HCT116 (cell line): ENCODE measurements around the gene CKM. TPM values are rescaled to one million over a fixed set of nuclear protein-coding genes. Genes with fewer than 3 reads are reported as not detected.

Experiments used
- ATAC-seq: fragments of 200-7000 bp; cut with Tn5 transposase; 2 replicates; pipeline ENCODE4 v1.9.1; 2020; ENCODE audit warnings: mild to moderate bottlenecking, moderate library complexity
- BruUV-seq: library from RNA; stranded (reverse); fragments of 400-500 nt; replicated peaks from 2 replicates; lab custom pipeline; 2021; lab: Mats Ljungman, UMichigan
- CTCF ChIA-PET: fragments of 300-600 bp; sonication (Branson Sonifier 250); formaldehyde crosslinking; loops from one replicate; lab custom pipeline; 2021; ENCODE audit warnings: antibody characterized with exemption; lab: Charles Lee
- POLR2A ChIA-PET: fragments of 300-600, 350-600 bp; sonication (Branson Sonifier 250); formaldehyde crosslinking; loops from one replicate; lab custom pipeline; 2021; ENCODE audit warnings: antibody characterized with exemption; lab: Charles Lee
- RAD21 ChIA-PET, 2 experiments: fragments of 300-600 bp; sonication (Branson Sonifier 250); formaldehyde crosslinking; loops; one replicate each; lab custom pipeline; 2023; ENCODE audit warnings: low total read pairs in 2 of 2; ENCODE audit not compliant: uncharacterized antibody in 2 of 2, unreplicated experiment in 2 of 2, low non-redundant PET in 1 of 2; lab: Charles Lee
- DNase-seq: peaks from one replicate; pipeline ENCODE4 v3.0.0-alpha.2; 2010; ENCODE audit warnings: low read depth, low spot score
- H2AFZ ChIP-seq: fragments of 200-600 bp; shearing (Covaris generic), sonication (generic); 2 replicates; pipeline ENCODE4 v1.6.1; 2017; ENCODE audit warnings: low read depth, mixed run types, mixed read lengths, antibody characterized with exemption, low read length; ENCODE audit not compliant: poor library complexity, severe bottlenecking
- H3K27ac ChIP-seq: 2 replicates; pipeline ENCODE4 v1.5.1; 2012; ENCODE audit warnings: low read depth, low read length
- H3K27me3 ChIP-seq: fragments of 200-600 bp; sonication (generic); 2 replicates; pipeline ENCODE4 v1.6.1; 2016; ENCODE audit warnings: mixed run types, low read length, mixed read lengths; ENCODE audit not compliant: insufficient read depth
- H3K36me3 ChIP-seq, 2 experiments: fragments of 200-500 bp in 1 of 2; fragments of 200-600 bp in 1 of 2; sonication (Bioruptor generic) in 1 of 2; sonication (generic) in 1 of 2; 2 replicates each; pipeline versions ENCODE4 v1.5.1 to v1.6.1; 2014 to 2016; ENCODE audit warnings: low read length in 2 of 2, inconsistent platforms in 1 of 2, mixed read lengths in 1 of 2, mixed run types in 1 of 2; ENCODE audit not compliant: insufficient read depth in 2 of 2, control insufficient read depth in 1 of 2
- H3K4me1 ChIP-seq, 2 experiments: fragments of 200-600 bp in 1 of 2; sonication (generic) in 1 of 2; 2 replicates each; pipeline versions ENCODE4 v1.5.1 to v1.6.1; 2012 to 2017; ENCODE audit warnings: low read length in 2 of 2, inconsistent platforms in 1 of 2, mild to moderate bottlenecking in 1 of 2, mixed read lengths in 1 of 2, mixed run types in 1 of 2, moderate library complexity in 1 of 2; ENCODE audit not compliant: insufficient read depth in 2 of 2, control insufficient read depth in 1 of 2
- H3K4me2 ChIP-seq: fragments of 200-600 bp; sonication (generic); 2 replicates; pipeline ENCODE4 v1.6.1; 2017; ENCODE audit warnings: mixed run types, low read length, mixed read lengths
- H3K4me3 ChIP-seq, 2 experiments: fragments of 200-600 bp in 1 of 2; sonication (generic) in 1 of 2; replicated peaks in 1 of 2; 2 replicates each; pipeline ENCODE4 v1.5.1; 2011 to 2016; ENCODE audit warnings: low read length in 2 of 2, control low read depth in 1 of 2, low read depth in 1 of 2, mild to moderate bottlenecking in 1 of 2, mixed read lengths in 1 of 2, mixed run types in 1 of 2
- H3K79me2 ChIP-seq: fragments of 200-600 bp; sonication (generic); 2 replicates; pipeline ENCODE4 v1.6.1; 2017; ENCODE audit warnings: mild to moderate bottlenecking, mixed run types, low read length, moderate library complexity, mixed read lengths; ENCODE audit not compliant: insufficient read depth
- H3K9ac ChIP-seq: fragments of 200-600 bp; sonication (generic); 2 replicates; pipeline ENCODE4 v1.6.1; 2016; ENCODE audit warnings: low read length, mixed read lengths
- H3K9me2 ChIP-seq: fragments of 200-600 bp; sonication (generic), shearing (Covaris generic); 2 replicates; pipeline ENCODE4 v1.6.1; 2017; ENCODE audit warnings: mixed run types, mild to moderate bottlenecking, moderate library complexity; ENCODE audit not compliant: insufficient read depth
- H3K9me3 ChIP-seq, 2 experiments: fragments of 200-500 bp in 1 of 2; fragments of 200-600 bp in 1 of 2; sonication (Bioruptor generic) in 1 of 2; sonication (generic) in 1 of 2; 2 replicates each; pipeline ENCODE4 v1.6.1; 2014 to 2017; ENCODE audit warnings: low read length in 2 of 2, mixed read lengths in 2 of 2, inconsistent platforms in 1 of 2, low read depth in 1 of 2, mild to moderate bottlenecking in 1 of 2, mixed run types in 1 of 2, moderate library complexity in 1 of 2; ENCODE audit not compliant: control insufficient read depth in 1 of 2, insufficient read depth in 1 of 2
- H4K20me1 ChIP-seq: fragments of 200-600 bp; sonication (generic), shearing (Covaris generic); 2 replicates; pipeline ENCODE4 v1.6.1; 2017; ENCODE audit warnings: mixed run types, mild to moderate bottlenecking, moderate library complexity; ENCODE audit not compliant: insufficient read depth
- CBX3 ChIP-seq: IDR thresholded peaks from 2 replicates; pipeline ENCODE4 v1.6.1; 2012; ENCODE audit warnings: low read depth
- EGR1 ChIP-seq: IDR thresholded peaks from 2 replicates; pipeline ENCODE4 v1.6.1; 2012; ENCODE audit warnings: low read depth
- ELF1 ChIP-seq: IDR thresholded peaks from 2 replicates; pipeline ENCODE4 v1.6.1; 2012; ENCODE audit warnings: low read depth, borderline replicate concordance
- FOSL1 ChIP-seq: IDR thresholded peaks from 2 replicates; pipeline ENCODE4 v1.6.1; 2012; ENCODE audit warnings: low read depth
- SRF ChIP-seq: IDR thresholded peaks from 2 replicates; pipeline ENCODE4 v1.6.1; 2012; ENCODE audit warnings: low read depth
- TCF7L2 ChIP-seq: IDR thresholded peaks from 2 replicates; pipeline ENCODE4 v1.7.0; 2011; ENCODE audit warnings: borderline replicate concordance, inconsistent platforms; ENCODE audit not compliant: insufficient read depth, insufficient read length; ENCODE audit errors: extremely low read depth
- ZFX ChIP-seq: fragments of 450-650 bp; IDR thresholded peaks from 2 replicates; pipeline ENCODE4 v1.6.1; 2017
- intact Hi-C: fragments of 100-400 bp; cut with micrococcal nuclease; formaldehyde crosslinking; loops from 2 replicates; pipeline ENCODE4 v1.10.0; 2022
- total RNA-seq: library from RNA; stranded (reverse); gene quantifications from one replicate; pipeline ENCODE4 v1.2.1, GENCODE V29; 2021; ENCODE audit not compliant: unreplicated experiment
- TF ChIP-seq, protein P1 (sequence below): IDR thresholded peaks from 2 replicates; pipeline ENCODE4 v1.6.1; 2012; ENCODE audit warnings: low read depth
- TF ChIP-seq, protein P2 (sequence below), 3 experiments: fragments of 200-600 bp in 1 of 3; sonication (generic) in 1 of 3; IDR thresholded peaks in 2 of 3; conservative IDR thresholded peaks in 1 of 3; 2 replicates each; pipeline ENCODE4 v1.5.1; 2012 to 2017; ENCODE audit warnings: low read depth in 2 of 3, low read length in 2 of 3, antibody characterized with exemption in 1 of 3, borderline replicate concordance in 1 of 3, control low read depth in 1 of 3, mild to moderate bottlenecking in 1 of 3, mixed read lengths in 1 of 3, mixed run types in 1 of 3, moderate library complexity in 1 of 3; ENCODE audit not compliant: insufficient read depth in 1 of 3

The CKM gene
- total RNA-seq, 1 experiment from 2014 or later, result not detected

DNA sequence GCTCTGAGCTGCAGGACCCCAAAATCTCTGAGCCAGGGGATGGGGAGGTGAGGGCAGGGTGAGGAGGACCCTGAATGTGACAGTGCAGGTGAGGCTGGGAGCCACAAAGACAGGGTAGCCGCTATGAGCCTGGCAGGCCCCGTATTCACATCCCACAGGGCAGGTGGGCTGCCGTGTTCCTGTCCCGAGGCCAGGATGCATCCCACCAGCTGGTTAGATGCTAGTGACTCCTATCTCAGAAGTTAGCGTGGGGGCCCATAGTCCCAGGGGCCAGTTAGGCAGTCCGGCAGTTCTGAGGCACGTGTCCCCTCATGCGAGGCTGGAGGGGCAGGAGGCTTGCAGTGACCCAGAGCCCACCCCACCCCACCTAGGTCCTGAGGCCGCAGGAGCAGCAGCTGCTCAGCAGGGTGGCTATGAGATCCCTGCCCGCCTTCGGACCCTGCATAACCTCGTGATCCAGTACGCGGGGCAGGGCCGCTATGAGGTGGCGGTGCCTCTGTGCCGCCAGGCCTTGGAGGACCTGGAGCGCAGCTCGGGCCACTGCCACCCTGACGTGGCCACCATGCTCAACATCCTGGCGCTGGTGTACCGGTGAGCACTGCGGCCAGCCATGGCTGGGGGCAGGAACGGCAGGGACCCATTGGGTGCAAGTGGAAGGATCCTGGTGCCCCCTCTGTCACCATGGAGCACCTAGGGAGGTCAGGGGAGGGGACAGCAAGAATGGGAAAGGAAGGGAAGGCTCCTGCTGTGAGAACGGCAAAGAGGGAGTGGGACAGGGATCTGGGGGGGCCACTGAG, 25.1 kb upstream of the CKM start:
- Histone ChIP-seq H3K4me1 (peaks cover 11 to 15% of the 10 kb centered on the region in 2 experiments; a peak in 3 of 4 replicates), H3K27ac (no peak overlapping the region; the same call in 1 of the 2 replicates), H2AFZ (no peak overlapping the region), H3K9me2 (no peaks in the 10 kb centered on the region), H3K27me3 (no peaks in the 10 kb centered on the region), H3K4me3 (no peak overlapping the region), H3K9ac (no peak overlapping the region), H4K20me1 (no peaks in the 10 kb centered on the region), H3K4me2 (no peak overlapping the region), H3K36me3 (peaks cover 10 to 12% of the 10 kb centered on the region in 2 experiments; a peak in 3 of 4 replicates), H3K9me3 (no peaks in the 10 kb centered on the region), H3K79me2 (0 out of 2 replicates have a peak, but pooled peaks cover 3% of the 10 kb centered on the region)
- no TSS peak for BruUV-seq
- ChIA-PET RAD21 (no interaction called here), POLR2A (no interaction called here), CTCF (no interaction called here)
- DNase-seq (no peak), ATAC-seq (no peak)
- intact Hi-C loops, result no loop called here
- TF ChIP-seq TCF7L2 (no peak), SRF (no peak), EGR1 (no peak)

DNA sequence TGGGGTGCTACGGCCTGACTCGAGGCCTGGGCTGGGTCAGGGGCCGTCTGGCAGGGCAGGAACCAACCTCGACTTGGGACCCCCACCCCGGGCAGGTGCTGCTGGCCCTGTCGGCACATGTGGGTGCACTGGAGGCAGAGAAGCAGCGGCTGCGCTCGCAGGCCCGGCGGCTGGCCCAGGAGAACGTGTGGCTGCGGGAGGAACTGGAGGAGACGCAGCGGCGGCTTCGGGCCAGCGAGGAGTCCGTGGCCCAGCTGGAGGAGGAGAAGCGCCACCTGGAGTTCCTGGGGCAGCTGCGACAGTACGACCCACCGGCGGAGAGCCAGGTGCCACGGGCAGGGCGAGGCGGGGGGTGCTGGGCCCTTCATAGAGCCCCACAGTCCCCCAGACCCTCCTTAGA, 23.8 kb upstream of the CKM start:
- Histone ChIP-seq H3K27ac (no peak overlapping the region), H3K79me2 (0 out of 2 replicates have a peak, but pooled peaks cover 3% of the 10 kb centered on the region), H3K27me3 (no peaks in the 10 kb centered on the region), H3K4me2 (no peak overlapping the region), H4K20me1 (no peaks in the 10 kb centered on the region), H3K9me2 (no peaks in the 10 kb centered on the region), H3K9me3 (no peaks in the 10 kb centered on the region), H3K4me3 (no peak overlapping the region), H2AFZ (no peak overlapping the region), H3K4me1 (peaks cover 11 to 18% of the 10 kb centered on the region in 2 experiments; a peak in 3 of 4 replicates), H3K9ac (no peak overlapping the region), H3K36me3 (peaks cover 5 to 8% of the 10 kb centered on the region in 2 experiments; a peak in 3 of 4 replicates)
- ChIA-PET CTCF (no interaction called here), POLR2A (no interaction called here), RAD21 (no interaction called here)
- intact Hi-C loops, result no loop called here
- no peak for ATAC-seq
- no peak for DNase-seq
- TF ChIP-seq FOSL1 (no peak), ELF1 (no peak), ZFX (no peak), CBX3 (no peak), SRF (no peak)
- TF ChIP-seq, protein P1, sequence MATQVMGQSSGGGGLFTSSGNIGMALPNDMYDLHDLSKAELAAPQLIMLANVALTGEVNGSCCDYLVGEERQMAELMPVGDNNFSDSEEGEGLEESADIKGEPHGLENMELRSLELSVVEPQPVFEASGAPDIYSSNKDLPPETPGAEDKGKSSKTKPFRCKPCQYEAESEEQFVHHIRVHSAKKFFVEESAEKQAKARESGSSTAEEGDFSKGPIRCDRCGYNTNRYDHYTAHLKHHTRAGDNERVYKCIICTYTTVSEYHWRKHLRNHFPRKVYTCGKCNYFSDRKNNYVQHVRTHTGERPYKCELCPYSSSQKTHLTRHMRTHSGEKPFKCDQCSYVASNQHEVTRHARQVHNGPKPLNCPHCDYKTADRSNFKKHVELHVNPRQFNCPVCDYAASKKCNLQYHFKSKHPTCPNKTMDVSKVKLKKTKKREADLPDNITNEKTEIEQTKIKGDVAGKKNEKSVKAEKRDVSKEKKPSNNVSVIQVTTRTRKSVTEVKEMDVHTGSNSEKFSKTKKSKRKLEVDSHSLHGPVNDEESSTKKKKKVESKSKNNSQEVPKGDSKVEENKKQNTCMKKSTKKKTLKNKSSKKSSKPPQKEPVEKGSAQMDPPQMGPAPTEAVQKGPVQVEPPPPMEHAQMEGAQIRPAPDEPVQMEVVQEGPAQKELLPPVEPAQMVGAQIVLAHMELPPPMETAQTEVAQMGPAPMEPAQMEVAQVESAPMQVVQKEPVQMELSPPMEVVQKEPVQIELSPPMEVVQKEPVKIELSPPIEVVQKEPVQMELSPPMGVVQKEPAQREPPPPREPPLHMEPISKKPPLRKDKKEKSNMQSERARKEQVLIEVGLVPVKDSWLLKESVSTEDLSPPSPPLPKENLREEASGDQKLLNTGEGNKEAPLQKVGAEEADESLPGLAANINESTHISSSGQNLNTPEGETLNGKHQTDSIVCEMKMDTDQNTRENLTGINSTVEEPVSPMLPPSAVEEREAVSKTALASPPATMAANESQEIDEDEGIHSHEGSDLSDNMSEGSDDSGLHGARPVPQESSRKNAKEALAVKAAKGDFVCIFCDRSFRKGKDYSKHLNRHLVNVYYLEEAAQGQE, result no peak
- TF ChIP-seq, protein P2, sequence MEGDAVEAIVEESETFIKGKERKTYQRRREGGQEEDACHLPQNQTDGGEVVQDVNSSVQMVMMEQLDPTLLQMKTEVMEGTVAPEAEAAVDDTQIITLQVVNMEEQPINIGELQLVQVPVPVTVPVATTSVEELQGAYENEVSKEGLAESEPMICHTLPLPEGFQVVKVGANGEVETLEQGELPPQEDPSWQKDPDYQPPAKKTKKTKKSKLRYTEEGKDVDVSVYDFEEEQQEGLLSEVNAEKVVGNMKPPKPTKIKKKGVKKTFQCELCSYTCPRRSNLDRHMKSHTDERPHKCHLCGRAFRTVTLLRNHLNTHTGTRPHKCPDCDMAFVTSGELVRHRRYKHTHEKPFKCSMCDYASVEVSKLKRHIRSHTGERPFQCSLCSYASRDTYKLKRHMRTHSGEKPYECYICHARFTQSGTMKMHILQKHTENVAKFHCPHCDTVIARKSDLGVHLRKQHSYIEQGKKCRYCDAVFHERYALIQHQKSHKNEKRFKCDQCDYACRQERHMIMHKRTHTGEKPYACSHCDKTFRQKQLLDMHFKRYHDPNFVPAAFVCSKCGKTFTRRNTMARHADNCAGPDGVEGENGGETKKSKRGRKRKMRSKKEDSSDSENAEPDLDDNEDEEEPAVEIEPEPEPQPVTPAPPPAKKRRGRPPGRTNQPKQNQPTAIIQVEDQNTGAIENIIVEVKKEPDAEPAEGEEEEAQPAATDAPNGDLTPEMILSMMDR (IDR thresholded peaks at IDR 0.05 in 2 of 3, conservative IDR thresholded peaks at IDR 0.05 in 1 of 3; ENCODE audit: borderline replicate concordance in 1 of 3, insufficient read depth in 1 of 3, low read depth in 2 of 3, low read length in 2 of 3), result no peak
- BruUV-seq, result no TSS peak
